SK-N-SH (cell line): Measurements from ENCODE around the gene ONECUT1. TPM values are rescaled to one million over a fixed set of nuclear protein-coding genes. Genes with fewer than 3 reads are reported as not detected.
A peak's percentile ranks its signal among the peaks of the same experiment; 100 is the strongest.

Experiments used
- CTCF ChIA-PET: fragments of 300-600, 350-600 bp; formaldehyde crosslinking; extraction: SDS; loops from one replicate; lab custom pipeline; 2021; lab: Yijun Ruan, JAX
- POLR2A ChIA-PET: fragments of 350-600 bp; sonication (Branson Sonifier 250); formaldehyde crosslinking; extraction: SDS; loops from one replicate; lab custom pipeline; 2020; ENCODE audit warnings: antibody characterized with exemption, inconsistent platforms; lab: Yijun Ruan, JAX
- DNase-seq: peaks from one replicate; pipeline ENCODE4 v3.0.0; 2012
- H2AFZ ChIP-seq: fragments of 200-600 bp; sonication (generic); 2 replicates; pipeline ENCODE4 v1.8.1; 2016; ENCODE audit warnings: antibody characterized with exemption, mild to moderate bottlenecking, low read depth
- H3F3A ChIP-seq: fragments of 200-600 bp; sonication (generic); replicated peaks from 2 replicates; pipeline ENCODE3; 2016; ENCODE audit warnings: antibody characterized with exemption, mild to moderate bottlenecking; ENCODE audit not compliant: insufficient read depth
- H3K27ac ChIP-seq, 2 experiments: fragments of 200-500 bp in 1 of 2; fragments of 200-600 bp in 1 of 2; sonication (Bioruptor generic) in 1 of 2; sonication (generic), shearing (Covaris generic) in 1 of 2; 2 replicates each; pipeline versions ENCODE4 v1.5.1 to v1.6.1; 2014 to 2016; ENCODE audit warnings: low read depth in 2 of 2, inconsistent platforms in 1 of 2, low read length in 1 of 2, mild to moderate bottlenecking in 1 of 2, mixed read lengths in 1 of 2
- H3K27me3 ChIP-seq: fragments of 200-600 bp; sonication (generic), shearing (Covaris generic); 2 replicates; pipeline ENCODE4 v1.6.1; 2016; ENCODE audit warnings: mixed run types; ENCODE audit not compliant: insufficient read depth
- H3K36me3 ChIP-seq, 2 experiments: fragments of 200-500 bp in 1 of 2; fragments of 200-600 bp in 1 of 2; sonication (Bioruptor generic) in 1 of 2; sonication (generic) in 1 of 2; replicated peaks in 1 of 2; 2 replicates each; pipeline versions ENCODE3 to v1.5.1; 2014 to 2016; ENCODE audit warnings: low read length in 1 of 2, mild to moderate bottlenecking in 1 of 2; ENCODE audit not compliant: insufficient read depth in 2 of 2, control insufficient read depth in 1 of 2
- H3K4me1 ChIP-seq, 2 experiments: fragments of 200-500 bp in 1 of 2; fragments of 200-600 bp in 1 of 2; sonication (Bioruptor generic) in 1 of 2; sonication (generic), shearing (Covaris generic) in 1 of 2; 2 replicates each; pipeline versions ENCODE4 v1.5.1 to v1.6.1; 2014 to 2016; ENCODE audit warnings: low read depth in 1 of 2, low read length in 1 of 2, mixed run types in 1 of 2; ENCODE audit not compliant: insufficient read depth in 2 of 2, control insufficient read depth in 1 of 2
- H3K4me2 ChIP-seq: fragments of 200-600 bp; sonication (generic), shearing (Covaris generic); 2 replicates; pipeline ENCODE4 v1.6.1; 2017; ENCODE audit warnings: mixed run types
- H3K4me3 ChIP-seq, 2 experiments: fragments of 200-500 bp in 1 of 2; fragments of 200-600 bp in 1 of 2; sonication (Bioruptor generic) in 1 of 2; sonication (generic), shearing (Covaris generic) in 1 of 2; 2 replicates each; pipeline versions ENCODE4 v1.5.1 to v1.8.1; 2014 to 2016; ENCODE audit warnings: low read depth in 2 of 2, inconsistent platforms in 1 of 2, low read length in 1 of 2, mild to moderate bottlenecking in 1 of 2, mixed read lengths in 1 of 2, moderate library complexity in 1 of 2
- H3K79me2 ChIP-seq: fragments of 200-600 bp; sonication (generic); 2 replicates; pipeline ENCODE4 v1.8.1; 2017; ENCODE audit warnings: mild to moderate bottlenecking; ENCODE audit not compliant: insufficient read depth
- H3K9ac ChIP-seq: fragments of 200-600 bp; sonication (generic); 2 replicates; pipeline ENCODE4 v1.6.1; 2017; ENCODE audit warnings: mixed run types
- H3K9me2 ChIP-seq: fragments of 200-600 bp; sonication (generic); 2 replicates; pipeline ENCODE4 v1.6.1; 2017; ENCODE audit warnings: mixed run types
- H3K9me3 ChIP-seq: fragments of 200-600 bp; sonication (generic); 2 replicates; pipeline ENCODE4 v1.6.1; 2017; ENCODE audit warnings: mixed run types, mild to moderate bottlenecking, moderate library complexity
- H4K20me1 ChIP-seq: fragments of 200-600 bp; sonication (generic); 2 replicates; pipeline ENCODE4 v1.6.1; 2017; ENCODE audit warnings: mild to moderate bottlenecking, mixed run types; ENCODE audit not compliant: insufficient read depth
- CTCF ChIP-seq: fragments of 200-600 bp; sonication (generic); IDR thresholded peaks from 2 replicates; pipeline ENCODE4 v1.6.1; 2017; ENCODE audit warnings: antibody characterized with exemption, mild to moderate bottlenecking, moderate library complexity
- ELF1 ChIP-seq: IDR thresholded peaks from 2 replicates; pipeline ENCODE4 v1.4.0; 2012
- FOSL2 ChIP-seq: IDR thresholded peaks from 2 replicates; pipeline ENCODE4 v1.4.0; 2012; ENCODE audit warnings: low read depth, mild to moderate bottlenecking, moderate library complexity, borderline replicate concordance
- FOXM1 ChIP-seq: IDR thresholded peaks from 2 replicates; pipeline ENCODE4 v1.4.0; 2012; ENCODE audit warnings: low read depth, mild to moderate bottlenecking
- JUND ChIP-seq: IDR thresholded peaks from 2 replicates; pipeline ENCODE4 v1.4.0; 2012
- NFIC ChIP-seq: IDR thresholded peaks from 2 replicates; pipeline ENCODE4 v1.4.0; 2012; ENCODE audit warnings: borderline replicate concordance
- PBX3 ChIP-seq: IDR thresholded peaks from 2 replicates; pipeline ENCODE4; 2012
- POLR2AphosphoS5 ChIP-seq: IDR thresholded peaks from 2 replicates; pipeline ENCODE4 v1.6.1; 2012; ENCODE audit warnings: low read depth, low read length
- REST ChIP-seq: IDR thresholded peaks from 2 replicates; pipeline ENCODE4 v1.6.1; 2012; ENCODE audit warnings: mild to moderate bottlenecking, low read depth, low read length, moderate library complexity
- RFX5 ChIP-seq: IDR thresholded peaks from 2 replicates; pipeline ENCODE4 v1.6.1; 2012; ENCODE audit warnings: mild to moderate bottlenecking, improper control_type of control experiment, low read length
- SMC3 ChIP-seq: IDR thresholded peaks from 2 replicates; pipeline ENCODE4 v1.6.1; 2012; ENCODE audit warnings: low read depth, low read length, improper control_type of control experiment
- TCF12 ChIP-seq: IDR thresholded peaks from 2 replicates; pipeline ENCODE4 v1.4.0; 2012
- USF1 ChIP-seq: IDR thresholded peaks from 2 replicates; pipeline ENCODE4 v1.4.0; 2012; ENCODE audit warnings: low read depth, borderline replicate concordance
- USF2 ChIP-seq: fragments of 150-350 bp; IDR thresholded peaks from 2 replicates; pipeline ENCODE4 v1.6.1; 2017; ENCODE audit warnings: antibody characterized with exemption, low read length, low read depth, borderline replicate concordance
- WGBS: methylation state at CpG from one replicate; pipeline ENCODE4 v1.1.6; 2017; ENCODE audit warnings: low lambda C conversion rate; 5-methylcytosine and 5-hydroxymethylcytosine counted together
- polyA plus RNA-seq, 3 experiments: library from polyadenylated mRNA; depleted of rRNA; stranded (reverse); fragments of >200 nt; gene quantifications; 2 replicates each; pipeline ENCODE4 v1.2.3, GENCODE V29; 2012

ONECUT1 gene
- polyA plus RNA-seq, 1 of the 3 experiments (the other 2 are of a cell fraction): not detected

- 2% methylated on average over 3 of the region's 3 CpGs for WGBS
- POLR2A ChIA-PET: no interaction called here
- CTCF ChIA-PET: interaction anchor here (0.7 to 3.5 kb wide), 7 partner anchors 10 to 509 kb away, joined by 3 to 11 read pairs (median 4); no protein-coding TSS in a partner anchor
- H3F3A ChIP-seq: no peaks in the 10 kb centered on the region
- DNase-seq: no peak
- H4K20me1 ChIP-seq: no peaks in the 10 kb centered on the region
- TF ChIP-seq FOXM1 (no peak), CTCF (peak; percentile 36), FOSL2 (no peak)
- no peaks in the 10 kb centered on the region for H3K9me2 ChIP-seq
- no peak overlapping the region for H3K4me2 ChIP-seq
- H3K9me3 ChIP-seq: no peaks in the 10 kb centered on the region
- no peak overlapping the region for H2AFZ ChIP-seq
- no peak overlapping the region for H3K27ac ChIP-seq
- no peak overlapping the region for H3K9ac ChIP-seq
- no peak overlapping the region for H3K4me3 ChIP-seq
- H3K4me1 ChIP-seq: no peaks in the 10 kb centered on the region
- H3K36me3 ChIP-seq: no peaks in the 10 kb centered on the region
- peaks cover 38% of the 10 kb centered on the region for H3K27me3 ChIP-seq
- no peaks in the 10 kb centered on the region for H3K79me2 ChIP-seq
Observed at GRCh38 chr15:52765785-52766184, 24.4 kb downstream of the ONECUT1 start.

- Histone ChIP-seq H3K4me2 (no peak overlapping the region), H3K9ac (no peak overlapping the region), H3K4me1 (no peaks in the 10 kb centered on the region), H2AFZ (no peak overlapping the region), H4K20me1 (no peaks in the 10 kb centered on the region), H3K9me2 (no peaks in the 10 kb centered on the region), H3K36me3 (no peaks in the 10 kb centered on the region), H3K9me3 (no peaks in the 10 kb centered on the region), H3K79me2 (no peaks in the 10 kb centered on the region), H3F3A (no peaks in the 10 kb centered on the region), H3K27me3 (peaks cover 29% of the 10 kb centered on the region), H3K27ac (no peak overlapping the region), H3K4me3 (no peak overlapping the region)
- TF ChIP-seq SMC3 (no peak), POLR2AphosphoS5 (no peak), PBX3 (no peak), USF1 (no peak), JUND (no peak), FOXM1 (no peak), ELF1 (no peak), RFX5 (no peak), REST (no peak), TCF12 (no peak), NFIC (no peak), USF2 (no peak)
- CTCF ChIA-PET: interaction anchor here (1.9 to 3.5 kb wide), 2 partner anchors 15 to 17 kb away, joined by 6 to 11 read pairs; no protein-coding TSS in a partner anchor
- POLR2A ChIA-PET: no interaction called here
- no peak for DNase-seq
- WGBS: 0% methylated on average over 1 of the region's 5 CpGs
Observed at GRCh38 chr15:52764731-52765130, 25.4 kb downstream of the ONECUT1 start.
